HEK293T (cell line): ENCODE results near the gene TIA1.
"Not testable (repeated sequence)": the region's sequence is repeated elsewhere in the genome, so short reads cannot be mapped to it uniquely, and the experiment has no call there.

Source experiments
- CTCF ChIA-PET: fragments of 350-600 bp; formaldehyde crosslinking; extraction: SDS; loops from one replicate; lab custom pipeline; 2021; ENCODE audit warnings: antibody characterized with exemption, inconsistent platforms; lab: Yijun Ruan, JAX
- POLR2A ChIA-PET: fragments of 350-600 bp; formaldehyde crosslinking; extraction: SDS; loops from one replicate; lab custom pipeline; 2020; ENCODE audit warnings: antibody characterized with exemption, inconsistent platforms; lab: Yijun Ruan, JAX
- DNase-seq: peaks from one replicate; pipeline ENCODE4 v3.0.0; 2012; ENCODE audit warnings: mixed read lengths; ENCODE audit errors: extremely low spot score
- ARNT ChIP-seq: fragments of 450-650 bp; IDR thresholded peaks from 2 replicates; pipeline ENCODE4 v1.6.1; 2017; ENCODE audit warnings: mild to moderate bottlenecking
- BHLHE40 ChIP-seq: fragments of 450-650 bp; IDR thresholded peaks from 2 replicates; pipeline ENCODE4 v1.6.1; 2016; ENCODE audit warnings: mild to moderate bottlenecking, moderate library complexity, borderline replicate concordance
- CTBP1 ChIP-seq: fragments of 450-650 bp; IDR thresholded peaks from 2 replicates; pipeline ENCODE4 v1.6.1; 2016; ENCODE audit warnings: borderline replicate concordance
- ELF4 ChIP-seq: fragments of 450-650 bp; IDR thresholded peaks from 2 replicates; pipeline ENCODE4 v1.6.1; 2017; ENCODE audit warnings: antibody characterized with exemption
- FOXA1 ChIP-seq: fragments of 450-650 bp; IDR thresholded peaks from 2 replicates; pipeline ENCODE4 v1.6.1; 2016; ENCODE audit warnings: mild to moderate bottlenecking
- FOXK2 ChIP-seq: fragments of 450-650 bp; IDR thresholded peaks from 2 replicates; pipeline ENCODE4 v1.6.1; 2016; ENCODE audit warnings: mild to moderate bottlenecking
- FOXM1 ChIP-seq: fragments of 450-650 bp; IDR thresholded peaks from 2 replicates; pipeline ENCODE4 v1.6.1; 2017; ENCODE audit warnings: mild to moderate bottlenecking, borderline replicate concordance
- HDGF ChIP-seq: fragments of 450-650 bp; IDR thresholded peaks from 2 replicates; pipeline ENCODE4 v1.6.1; 2017; ENCODE audit warnings: antibody characterized with exemption, borderline replicate concordance
- L3MBTL2 ChIP-seq: fragments of 450-650 bp; conservative IDR thresholded peaks from 2 replicates; pipeline ENCODE4 v1.6.1; 2016; ENCODE audit warnings: mild to moderate bottlenecking
- LEF1 ChIP-seq: fragments of 450-650 bp; IDR thresholded peaks from 2 replicates; pipeline ENCODE4 v1.6.1; 2017; ENCODE audit warnings: mild to moderate bottlenecking, borderline replicate concordance
- NFRKB ChIP-seq: fragments of 450-650 bp; IDR thresholded peaks from 2 replicates; pipeline ENCODE4 v1.6.1; 2016; ENCODE audit warnings: mild to moderate bottlenecking, moderate library complexity
- SP1 ChIP-seq: fragments of 450-650 bp; IDR thresholded peaks from 2 replicates; pipeline ENCODE4 v1.6.1; 2017
- SUZ12 ChIP-seq: fragments of 450-650 bp; IDR thresholded peaks from 2 replicates; pipeline ENCODE4 v1.6.1; 2016; ENCODE audit warnings: mild to moderate bottlenecking
- TARDBP ChIP-seq: fragments of 450-650 bp; IDR thresholded peaks from 2 replicates; pipeline ENCODE4 v1.6.1; 2016
- ZNF384 ChIP-seq: fragments of 450-650 bp; IDR thresholded peaks from 2 replicates; pipeline ENCODE4 v1.6.1; 2016
- TF ChIP-seq, protein P1 (sequence below): fragments of 450-650 bp; IDR thresholded peaks from 2 replicates; pipeline ENCODE4 v1.6.1; 2016

Gene TIA1

DNA sequence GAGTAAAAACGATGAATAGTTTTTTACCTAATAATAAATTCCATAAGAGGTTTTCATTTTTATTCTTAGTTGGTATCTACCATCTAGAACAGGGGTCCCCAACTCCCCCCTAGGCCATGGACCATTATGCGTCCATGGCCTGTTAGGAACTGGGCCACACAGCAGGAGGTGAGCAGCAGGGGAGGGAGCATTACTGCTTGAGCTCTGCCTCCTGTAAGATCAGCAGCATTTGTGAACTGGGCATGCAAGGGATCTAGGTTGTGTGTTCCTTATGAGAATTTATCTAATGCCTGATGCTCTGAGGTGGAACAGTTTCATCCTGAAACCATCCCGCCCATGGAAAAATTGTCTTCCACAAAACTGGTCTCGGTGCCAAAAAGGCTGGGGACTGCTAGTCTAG, 5.9 kb downstream of the TIA1 start:
- DNase-seq, result no peak
- CTCF ChIA-PET, result no interaction called here
- TF ChIP-seq SUZ12 (no peak), FOXK2 (no peak), LEF1 (no peak)
- TF ChIP-seq, protein P1, sequence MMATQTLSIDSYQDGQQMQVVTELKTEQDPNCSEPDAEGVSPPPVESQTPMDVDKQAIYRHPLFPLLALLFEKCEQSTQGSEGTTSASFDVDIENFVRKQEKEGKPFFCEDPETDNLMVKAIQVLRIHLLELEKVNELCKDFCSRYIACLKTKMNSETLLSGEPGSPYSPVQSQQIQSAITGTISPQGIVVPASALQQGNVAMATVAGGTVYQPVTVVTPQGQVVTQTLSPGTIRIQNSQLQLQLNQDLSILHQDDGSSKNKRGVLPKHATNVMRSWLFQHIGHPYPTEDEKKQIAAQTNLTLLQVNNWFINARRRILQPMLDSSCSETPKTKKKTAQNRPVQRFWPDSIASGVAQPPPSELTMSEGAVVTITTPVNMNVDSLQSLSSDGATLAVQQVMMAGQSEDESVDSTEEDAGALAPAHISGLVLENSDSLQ, result no peak
- POLR2A ChIA-PET, result interaction anchor here (0.7 to 3.6 kb wide), 2 partner anchors 16 to 51 kb away, joined by 3 to 14 read pairs; partner anchors contain the start of genes PCYOX1 and SNRPG

DNA sequence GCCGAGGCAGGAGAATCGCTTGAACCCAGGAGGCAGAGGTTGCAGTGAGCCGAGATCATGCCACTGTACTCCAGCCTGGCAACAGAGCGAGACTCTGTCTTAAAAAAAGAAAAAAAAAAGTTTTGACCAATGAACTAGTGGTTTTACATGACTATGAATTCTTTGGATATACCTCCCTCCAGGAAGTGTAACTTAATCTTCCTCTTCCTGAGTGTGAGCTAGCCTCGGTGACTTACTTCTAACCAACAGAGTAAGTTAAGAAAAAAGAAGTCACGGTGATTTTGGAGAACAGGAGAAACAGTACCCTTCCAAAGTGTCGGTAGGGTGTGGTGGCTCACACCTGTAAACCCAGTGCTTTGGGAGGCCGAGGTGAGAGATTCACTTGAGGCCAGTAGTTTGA, 7.1 kb downstream of the TIA1 start:
- CTCF ChIA-PET, result no interaction called here
- POLR2A ChIA-PET, result interaction anchor here (0.6 to 3.6 kb wide), 5 partner anchors 10 to 327 kb away, joined by 3 to 14 read pairs (median 4); partner anchors contain the start of genes C2orf42, PCYOX1 and SNRPG
- DNase-seq, result no peak
- TF ChIP-seq ELF4 (no peak), TARDBP (no peak), LEF1 (no peak), BHLHE40 (no peak), FOXA1 (no peak), HDGF (no peak), SUZ12 (no peak)

DNA sequence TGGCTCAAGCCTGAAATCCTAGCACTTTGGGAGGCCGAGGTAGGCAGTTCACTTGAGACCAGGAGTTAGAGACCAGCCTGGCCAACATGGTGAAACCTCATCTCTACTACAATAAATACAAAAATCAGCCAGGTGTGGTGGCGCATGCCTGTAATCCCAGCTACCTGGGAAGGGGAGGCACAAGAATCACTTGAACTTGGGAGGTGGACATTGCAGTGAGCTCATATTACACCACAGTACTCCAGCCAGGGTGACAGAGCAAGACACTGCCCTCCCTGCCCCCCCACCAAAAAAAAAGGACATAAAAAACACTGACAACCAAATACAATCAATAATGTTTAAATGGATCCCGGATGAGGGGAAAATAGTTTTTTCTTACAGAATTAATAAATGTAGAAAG, 7.8 kb downstream of the TIA1 start:
- CTCF ChIA-PET, result no interaction called here
- TF ChIP-seq FOXK2 (no peak), SUZ12 (no peak), NFRKB (no peak), SP1 (no peak), ARNT (no peak), BHLHE40 (no peak), HDGF (no peak)
- TF ChIP-seq, protein P1, result no peak
- no peak for DNase-seq
- POLR2A ChIA-PET, result interaction anchor here (1.0 to 2.1 kb wide), 4 partner anchors 9 to 327 kb away, joined by 3 to 7 read pairs (median 4); partner anchors contain the start of genes C2orf42 and PCYOX1

DNA sequence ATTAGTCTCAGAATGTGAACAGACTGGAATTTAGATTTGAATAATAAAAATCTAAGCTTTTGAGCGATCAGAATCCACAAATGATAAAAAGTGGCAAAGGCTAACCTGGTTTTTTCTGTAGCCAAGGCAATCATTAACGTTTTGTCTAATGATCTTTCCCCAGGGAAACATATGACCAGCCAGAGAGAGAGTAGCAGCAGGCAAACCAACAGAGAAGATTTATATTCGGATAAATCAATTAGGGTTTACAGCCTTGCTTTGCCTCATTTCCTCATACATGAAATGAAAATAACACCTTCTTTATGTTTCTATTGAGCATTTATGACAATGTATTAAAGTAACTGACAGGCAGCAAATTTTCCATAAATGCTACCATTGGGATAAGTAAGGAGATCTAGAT, 14.5 kb downstream of the TIA1 start:
- no peak for DNase-seq
- TF ChIP-seq ZNF384, result no peak
- TF ChIP-seq NFRKB, result no peak
- TF ChIP-seq BHLHE40, result no peak
- TF ChIP-seq FOXA1, result no peak
- CTCF ChIA-PET, result no interaction called here
- POLR2A ChIA-PET, result no interaction called here

DNA sequence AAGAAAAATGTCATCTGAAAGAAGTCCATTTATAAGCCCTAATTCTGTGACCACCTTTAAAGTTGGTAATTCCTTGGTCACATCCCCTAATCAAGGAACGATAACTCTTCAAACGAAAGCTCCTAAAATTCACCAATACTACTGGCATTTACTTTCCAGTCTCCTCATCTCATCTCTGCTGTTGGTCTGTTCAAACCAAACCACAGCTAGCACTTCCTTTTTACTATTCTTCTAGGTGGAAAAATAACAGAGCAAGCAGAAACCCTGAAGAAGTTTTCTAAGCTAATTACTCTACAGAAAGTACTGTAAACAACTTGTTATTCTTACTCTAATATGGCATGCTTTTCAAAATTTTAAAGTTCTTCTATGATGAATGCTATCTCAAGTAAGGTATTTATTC, 21.6 kb downstream of the TIA1 start:
- no peak for TF ChIP-seq BHLHE40
- no peak for TF ChIP-seq TARDBP
- TF ChIP-seq SUZ12, result no peak
- no peak for TF ChIP-seq CTBP1
- POLR2A ChIA-PET, result interaction anchor here (1.3 to 1.7 kb wide), 2 partner anchors 36 to 67 kb away, joined by 4 to 5 read pairs; partner anchors contain the start of genes C2orf42 and SNRPG
- CTCF ChIA-PET, result no interaction called here
- no peak for DNase-seq

DNA sequence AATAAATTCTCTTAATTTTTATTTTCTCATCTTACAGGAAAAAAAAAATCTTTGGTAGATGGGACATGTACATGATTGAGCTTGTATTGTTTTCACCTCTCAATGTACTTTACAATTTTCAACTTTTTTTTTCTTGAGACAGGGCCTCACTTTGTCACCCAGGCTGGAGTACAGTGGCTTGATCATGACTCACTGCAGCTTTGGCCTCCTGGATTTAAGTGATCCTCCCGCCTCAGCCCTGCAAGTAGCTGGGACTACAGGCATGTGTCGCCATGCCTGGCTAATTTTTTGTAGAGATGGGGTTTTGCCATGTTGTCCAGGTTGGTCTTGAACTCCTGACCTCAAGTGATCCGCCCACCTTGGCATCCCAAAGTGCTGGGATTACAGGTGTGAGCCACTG, 25.1 kb downstream of the TIA1 start:
- DNase-seq, CTCF ChIA-PET, POLR2A ChIA-PET: not testable (repeated sequence)

DNA sequence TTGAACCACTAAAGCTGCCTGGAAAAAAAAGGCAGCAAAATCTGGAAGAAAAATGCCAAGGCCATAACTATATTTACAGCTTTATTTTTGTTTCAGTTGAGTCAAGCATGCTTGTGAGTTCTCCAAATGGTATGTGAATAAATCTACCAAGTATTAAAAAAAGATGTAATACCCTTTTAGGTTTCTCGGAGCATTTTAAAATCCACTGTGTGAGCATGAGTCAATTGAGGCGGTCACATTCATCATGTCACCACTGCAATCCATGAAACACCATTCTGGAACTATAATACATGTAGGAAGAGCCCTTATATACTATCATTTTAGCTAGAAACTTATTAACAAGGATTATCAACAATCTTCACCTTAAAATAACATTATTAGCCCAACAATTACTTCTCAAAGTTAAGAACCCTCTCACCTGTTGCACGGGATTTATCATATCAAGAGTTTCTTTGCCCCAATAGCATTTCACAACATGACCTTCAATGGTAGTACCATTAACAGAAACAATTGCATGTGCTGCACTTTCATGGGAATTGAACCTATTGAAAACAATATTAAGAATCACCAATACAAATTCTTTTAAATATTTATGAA, 33.4 kb downstream of the TIA1 start:
- POLR2A ChIA-PET, result interaction anchor here (0.6 kb wide), 1 partner anchor 401 kb away, joined by 3 read pairs; no protein-coding TSS in a partner anchor
- CTCF ChIA-PET, result interaction anchor here (0.6 kb wide), 2 partner anchors 18 to 182 kb away, joined by 3 read pairs; no protein-coding TSS in a partner anchor
- DNase-seq, result no peak
- TF ChIP-seq NFRKB (no peak), ZNF384 (no peak), CTBP1 (no peak), ARNT (no peak), TARDBP (no peak)
- TF ChIP-seq, protein P1, result no peak

DNA sequence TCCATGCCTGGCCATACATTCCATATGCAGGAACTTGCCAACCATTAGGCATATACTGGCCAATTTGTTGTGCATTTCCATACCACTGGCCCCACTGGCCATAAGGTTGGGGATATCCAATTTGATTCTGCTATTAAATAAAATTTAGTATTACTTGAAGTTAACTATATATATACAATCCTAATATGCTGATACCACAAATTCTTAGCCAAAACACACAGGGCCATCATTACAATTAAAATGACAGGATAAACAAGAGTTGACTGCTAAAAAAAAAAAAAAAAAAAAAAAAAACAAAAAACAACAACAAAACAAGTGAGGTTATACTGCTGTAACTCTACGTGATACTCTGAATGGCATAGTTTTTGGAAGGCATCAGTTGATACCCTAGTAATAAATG, 34.1 kb downstream of the TIA1 start:
- POLR2A ChIA-PET, result no interaction called here
- CTCF ChIA-PET, result no interaction called here
- TF ChIP-seq FOXM1, result no peak
- TF ChIP-seq ARNT, result no peak
- TF ChIP-seq, protein P1, result no peak
- no peak for TF ChIP-seq ELF4
- TF ChIP-seq ZNF384, result no peak
- TF ChIP-seq NFRKB, result no peak
- TF ChIP-seq SUZ12, result no peak
- no peak for TF ChIP-seq FOXK2
- TF ChIP-seq SP1, result no peak
- no peak for TF ChIP-seq HDGF
- TF ChIP-seq CTBP1, result no peak
- TF ChIP-seq LEF1, result no peak
- no peak for TF ChIP-seq FOXA1
- no peak for TF ChIP-seq TARDBP
- TF ChIP-seq BHLHE40, result no peak
- no peak for TF ChIP-seq L3MBTL2
- DNase-seq, result no peak
